Measurements from ENCODE around the gene ADGRG7.

The ADGRG7 gene

GRCh38 chr3:100640633-100641032, 31.2 kb downstream of the ADGRG7 start:
- no peak for DNase-seq (ENCODE audit: extremely low read depth, low read depth)
- TF ChIP-seq, protein P1, sequence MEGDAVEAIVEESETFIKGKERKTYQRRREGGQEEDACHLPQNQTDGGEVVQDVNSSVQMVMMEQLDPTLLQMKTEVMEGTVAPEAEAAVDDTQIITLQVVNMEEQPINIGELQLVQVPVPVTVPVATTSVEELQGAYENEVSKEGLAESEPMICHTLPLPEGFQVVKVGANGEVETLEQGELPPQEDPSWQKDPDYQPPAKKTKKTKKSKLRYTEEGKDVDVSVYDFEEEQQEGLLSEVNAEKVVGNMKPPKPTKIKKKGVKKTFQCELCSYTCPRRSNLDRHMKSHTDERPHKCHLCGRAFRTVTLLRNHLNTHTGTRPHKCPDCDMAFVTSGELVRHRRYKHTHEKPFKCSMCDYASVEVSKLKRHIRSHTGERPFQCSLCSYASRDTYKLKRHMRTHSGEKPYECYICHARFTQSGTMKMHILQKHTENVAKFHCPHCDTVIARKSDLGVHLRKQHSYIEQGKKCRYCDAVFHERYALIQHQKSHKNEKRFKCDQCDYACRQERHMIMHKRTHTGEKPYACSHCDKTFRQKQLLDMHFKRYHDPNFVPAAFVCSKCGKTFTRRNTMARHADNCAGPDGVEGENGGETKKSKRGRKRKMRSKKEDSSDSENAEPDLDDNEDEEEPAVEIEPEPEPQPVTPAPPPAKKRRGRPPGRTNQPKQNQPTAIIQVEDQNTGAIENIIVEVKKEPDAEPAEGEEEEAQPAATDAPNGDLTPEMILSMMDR (IDR thresholded peaks at IDR 0.05; ENCODE audit: low read depth, low read length, missing control alignments), result no peak
- H3K4me3 ChIP-seq (replicated peaks; ENCODE audit: low read depth, low read length), result no peak overlapping the region

DNA sequence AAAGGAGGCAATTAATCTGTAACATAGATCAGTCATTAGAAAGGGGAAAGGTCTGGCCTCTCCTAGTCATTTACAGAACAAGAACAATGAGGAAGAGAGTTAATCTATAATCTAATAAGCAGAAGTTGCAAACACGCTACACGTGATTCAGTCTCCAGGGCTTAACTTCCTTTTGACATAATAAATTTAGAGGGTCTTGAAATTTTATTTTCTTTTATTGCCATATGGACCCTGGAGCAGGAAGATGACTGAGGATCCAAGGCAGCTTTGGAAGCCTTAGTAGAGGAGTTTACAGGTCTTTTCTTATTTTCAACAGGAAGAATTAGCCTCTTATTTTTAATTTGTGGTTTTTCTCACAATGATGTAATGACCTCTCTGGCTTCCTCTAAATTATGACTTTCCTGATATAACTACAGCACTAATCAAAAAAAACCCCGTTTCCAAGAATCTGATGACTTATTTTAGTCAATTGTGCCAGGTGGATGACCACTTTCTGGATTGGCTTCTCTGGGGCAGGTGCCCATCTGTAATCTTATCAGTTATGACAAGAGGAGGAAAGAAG, 32.2 kb downstream of the ADGRG7 start:
- no peak overlapping the region for H3K4me3 ChIP-seq (replicated peaks; ENCODE audit: low read depth, low read length)
- TF ChIP-seq, protein P1 (IDR thresholded peaks at IDR 0.05; ENCODE audit: low read depth, low read length, missing control alignments), result no peak
- DNase-seq (ENCODE audit: extremely low read depth, low read depth), result no peak

DNA sequence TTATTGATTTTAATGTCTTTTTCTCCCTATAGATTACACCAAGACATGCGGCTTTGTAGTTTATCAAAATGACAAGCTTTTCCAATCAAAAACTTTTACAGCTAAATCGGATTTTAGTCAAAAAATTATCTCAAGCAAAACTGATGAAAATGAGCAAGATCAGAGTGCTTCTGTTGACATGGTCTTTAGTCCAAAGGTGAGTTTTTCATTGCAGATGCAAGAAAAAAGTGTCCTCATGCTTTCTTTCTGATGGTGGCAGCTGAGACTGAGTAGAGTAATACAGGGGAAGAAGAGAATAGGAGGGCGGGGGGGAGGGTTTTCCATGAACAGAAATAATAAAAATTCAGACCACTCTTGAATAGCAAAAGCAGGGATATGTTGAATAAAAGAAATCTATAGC, 36.5 kb downstream of the ADGRG7 start:
- DNase-seq (ENCODE audit: extremely low read depth, low read depth), result no peak
- H3K4me3 ChIP-seq (replicated peaks; ENCODE audit: low read depth, low read length), result no peak overlapping the region
- TF ChIP-seq, protein P1 (IDR thresholded peaks at IDR 0.05; ENCODE audit: low read depth, low read length, missing control alignments), result no peak

DNA sequence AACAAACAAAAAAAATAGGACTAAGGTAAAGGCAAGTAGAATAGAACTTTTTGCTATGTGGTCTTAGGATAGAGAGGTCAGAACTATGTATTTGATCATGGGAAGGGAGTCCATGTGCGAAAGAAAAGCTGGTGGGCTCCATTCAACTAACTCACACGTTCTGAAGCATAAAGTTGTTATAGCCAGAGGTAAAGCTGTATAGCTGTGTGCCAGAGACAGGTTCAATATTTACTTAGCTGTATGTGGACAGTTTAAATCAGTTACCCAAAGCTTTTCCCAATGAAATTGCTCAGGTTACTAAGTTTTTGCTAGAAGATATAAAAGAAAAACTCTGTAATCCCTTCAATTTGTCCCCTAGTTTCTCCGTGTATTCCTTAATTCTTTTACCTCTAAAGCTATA, 37.8 kb downstream of the ADGRG7 start:
- DNase-seq (ENCODE audit: extremely low read depth, low read depth), result no peak
- TF ChIP-seq, protein P1 (IDR thresholded peaks at IDR 0.05; ENCODE audit: low read depth, low read length, missing control alignments), result no peak
- no peak overlapping the region for H3K4me3 ChIP-seq (replicated peaks; ENCODE audit: low read depth, low read length)

GRCh38 chr3:100647657-100648056, 38.3 kb downstream of the ADGRG7 start:
- DNase-seq (ENCODE audit: extremely low read depth, low read depth), result no peak
- no peak overlapping the region for H3K4me3 ChIP-seq (replicated peaks; ENCODE audit: low read depth, low read length)
- TF ChIP-seq, protein P1 (IDR thresholded peaks at IDR 0.05; ENCODE audit: low read depth, low read length, missing control alignments), result no peak

DNA sequence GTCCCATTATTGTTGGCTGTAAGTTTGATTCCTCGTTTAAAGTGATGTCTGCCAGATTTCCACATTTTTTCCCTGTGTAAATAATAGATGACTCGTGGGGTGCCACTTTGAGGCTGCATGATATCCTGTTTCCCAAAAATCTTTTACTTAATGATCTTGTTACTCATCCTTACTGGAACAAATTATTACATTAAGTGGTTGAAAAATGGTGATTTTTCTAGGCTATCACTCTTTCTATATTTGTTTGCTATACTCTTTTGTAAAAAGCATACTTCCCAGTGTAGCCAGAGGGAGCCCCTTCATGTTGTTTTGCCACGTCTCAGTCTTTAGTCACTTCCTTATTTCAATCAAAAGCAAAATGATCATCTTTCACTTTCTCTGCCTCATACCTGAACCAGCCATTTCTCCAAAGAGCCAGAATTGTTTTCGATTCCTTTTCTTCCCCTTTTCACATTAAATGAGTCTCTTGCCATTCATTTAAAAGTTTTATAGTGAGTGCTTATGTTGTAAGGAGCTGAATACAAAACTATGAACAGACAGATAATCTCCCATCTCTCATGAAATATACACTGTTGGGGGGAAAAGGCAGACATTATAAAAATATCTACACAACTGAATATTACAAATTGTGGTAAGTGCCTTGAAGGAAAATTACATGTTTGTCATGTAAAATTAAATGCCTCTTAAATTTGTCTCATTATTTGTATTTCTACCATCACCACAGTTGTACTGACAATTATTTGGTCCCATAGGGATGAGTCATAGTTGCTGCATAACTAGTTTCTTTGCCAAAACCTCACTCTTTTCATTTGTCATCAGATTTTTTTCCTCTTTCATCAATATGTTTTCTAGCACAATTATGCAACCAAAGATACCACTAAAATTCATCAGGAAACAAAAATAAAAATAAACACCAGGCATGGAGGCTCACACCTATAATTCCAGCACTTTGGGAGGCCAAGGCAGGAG, 41.5 kb downstream of the ADGRG7 start:
- TF ChIP-seq, protein P1 (IDR thresholded peaks at IDR 0.05; ENCODE audit: low read depth, low read length, missing control alignments), result no peak
- no peak for DNase-seq (ENCODE audit: extremely low read depth, low read depth)
- H3K4me3 ChIP-seq (replicated peaks; ENCODE audit: low read depth, low read length), result no peak overlapping the region

Measured in HFF-Myc (cell line).